Mucosa of descending colon (tissue), 3 donors: ENCODE results near the gene TCF4. TPM values are rescaled to one million over a fixed set of nuclear protein-coding genes. Genes with fewer than 3 reads are reported as not detected.

ENCODE experiments used
- ATAC-seq: fragments of 200-7000 bp; cut with Tn5 transposase; one replicate; pipeline ENCODE4 v1.9.1; 2020; ENCODE audit warnings: mild to moderate bottlenecking, moderate library complexity
- DNase-seq, 3 donors: peaks; one replicate each; pipeline ENCODE4 v3.0.0-alpha.2; 2020
- H3K36me3 ChIP-seq: fragments of 200-600 bp; one replicate; pipeline ENCODE4 v1.8.0; 2021; ENCODE audit warnings: low read depth, mild to moderate bottlenecking
- H3K4me1 ChIP-seq: fragments of 200-600 bp; one replicate; pipeline ENCODE4 v1.8.0; 2021; ENCODE audit warnings: low read depth, mild to moderate bottlenecking
- H3K4me3 ChIP-seq: fragments of 200-600 bp; one replicate; pipeline ENCODE4 v1.8.0; 2021; ENCODE audit warnings: mild to moderate bottlenecking
- H3K9me3 ChIP-seq: fragments of 200-600 bp; one replicate; pipeline ENCODE4 v1.8.0; 2021; ENCODE audit warnings: mild to moderate bottlenecking
- CTCF ChIP-seq: fragments of 200-600 bp; IDR thresholded peaks from one replicate; pipeline ENCODE4 v1.8.0; 2022; ENCODE audit warnings: antibody characterized with exemption, mild to moderate bottlenecking
- intact Hi-C, 2 donors: fragments of 100-400 bp; cut with DNase I in 1 of 2; cut with micrococcal nuclease in 1 of 2; formaldehyde crosslinking; loops; one replicate each; pipeline versions ENCODE4 v1.11.0 to v1.11.1; 2022; cut with DNase I, micrococcal nuclease
- total RNA-seq, 3 donors: library from RNA; stranded (reverse); fragmentation: NEBNext Ultra II Directional in 2 of 3; extraction: Animal tissue kit (Norgen Biotek cat#: 25700) in 2 of 3; gene quantifications; one replicate each; pipeline versions ENCODE4 v1.2.1 to v1.2.4, GENCODE V29; 2021 to 2023
- donor health status: DM: no; HTN: no; CAD: no; lungs with moderate emphysema.
- donor health status: DM: no; HTN: no; CAD: no.
- donor health status: DM: no; HTN: yes; CAD: no.

TCF4 gene
- total RNA-seq, 3 donors from 2014 or later: 20.7 to 88.2 (median 24.6) TPM

DNA sequence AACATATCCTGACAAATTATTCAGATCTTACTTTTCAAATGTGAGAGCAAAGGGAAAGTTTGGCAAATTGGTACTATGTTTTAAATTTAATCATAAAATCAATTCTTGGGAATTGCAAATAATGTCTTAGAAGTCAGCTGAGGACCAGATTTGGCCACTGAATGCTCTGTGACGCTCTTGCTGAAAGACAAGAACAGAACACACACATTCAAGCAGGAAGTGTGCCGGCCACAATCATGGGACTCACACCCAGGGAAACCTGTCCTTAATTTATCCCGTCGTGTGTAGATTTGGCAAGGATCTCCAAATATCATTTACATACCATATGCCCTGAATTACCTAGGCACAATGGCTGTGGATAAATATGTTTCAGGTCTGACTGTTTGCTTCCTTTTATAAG is 253.1 kb downstream of the TCF4 start:
- intact Hi-C loops: no loop called here
- Histone ChIP-seq H3K36me3 (no peaks in the 10 kb centered on the region), H3K4me3 (no peak overlapping the region), H3K4me1 (no peaks in the 10 kb centered on the region), H3K9me3 (no peaks in the 10 kb centered on the region)
- DNase-seq (peak in 2 of 3 donors; percentile 29 to 40), ATAC-seq (no peak)
- no peak for TF ChIP-seq CTCF

- no peak for DNase-seq
- H3K36me3 ChIP-seq: no peaks in the 10 kb centered on the region
- H3K4me3 ChIP-seq: no peak overlapping the region
- intact Hi-C loops: no loop called here
- no peak for ATAC-seq
- H3K4me1 ChIP-seq: no peaks in the 10 kb centered on the region
- no peak for TF ChIP-seq CTCF
- no peaks in the 10 kb centered on the region for H3K9me3 ChIP-seq
These were observed 256.7 kb downstream of the TCF4 start for GRCh38 chr18:55331301-55331700.

- H3K9me3 ChIP-seq: no peaks in the 10 kb centered on the region
- no peak overlapping the region for H3K4me3 ChIP-seq
- TF ChIP-seq CTCF: no peak
- no peak for DNase-seq
- no peaks in the 10 kb centered on the region for H3K36me3 ChIP-seq
- intact Hi-C loops: no loop called here
- H3K4me1 ChIP-seq: no peaks in the 10 kb centered on the region
- ATAC-seq: no peak
These were observed 259.7 kb downstream of the TCF4 start for GRCh38 chr18:55328301-55328700.

- H3K9me3 ChIP-seq: no peaks in the 10 kb centered on the region
- DNase-seq (no peak), ATAC-seq (no peak)
- H3K4me3 ChIP-seq: no peak overlapping the region
- intact Hi-C loops: no loop called here
- TF ChIP-seq CTCF: no peak
- H3K36me3 ChIP-seq: no peaks in the 10 kb centered on the region
- H3K4me1 ChIP-seq: no peaks in the 10 kb centered on the region
These were observed 260.5 kb downstream of the TCF4 start for GRCh38 chr18:55327454-55327853.

DNA sequence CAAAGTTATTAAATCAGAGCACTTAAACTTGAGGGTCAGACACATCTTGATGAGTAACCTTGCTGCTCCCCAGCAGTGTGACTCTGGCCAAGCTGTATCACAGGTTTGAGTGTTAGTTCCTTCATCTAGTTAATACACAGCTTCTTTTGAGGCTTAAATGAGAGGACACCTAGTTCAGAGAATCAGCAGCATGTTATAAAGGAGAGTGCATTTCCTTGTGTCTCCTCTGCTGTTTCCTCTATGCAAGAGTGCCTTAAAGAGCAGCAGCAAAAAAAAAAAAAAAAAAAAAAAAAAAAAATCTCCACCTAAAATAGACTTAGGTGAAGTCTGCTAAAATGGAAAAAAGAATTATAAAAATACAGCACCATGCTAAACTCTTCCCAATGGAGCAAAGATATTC is 261.9 kb downstream of the TCF4 start:
- ATAC-seq (no peak), DNase-seq (no peak)
- no peaks in the 10 kb centered on the region for H3K36me3 ChIP-seq
- no peak for TF ChIP-seq CTCF
- no peaks in the 10 kb centered on the region for H3K9me3 ChIP-seq
- no peak overlapping the region for H3K4me3 ChIP-seq
- H3K4me1 ChIP-seq: no peaks in the 10 kb centered on the region
- intact Hi-C loops: no loop called here

- TF ChIP-seq CTCF: no peak
- ATAC-seq: no peak
- no peaks in the 10 kb centered on the region for H3K9me3 ChIP-seq
- intact Hi-C loops: no loop called here
- H3K4me1 ChIP-seq: no peaks in the 10 kb centered on the region
- no peak for DNase-seq
- no peaks in the 10 kb centered on the region for H3K36me3 ChIP-seq
- H3K4me3 ChIP-seq: no peak overlapping the region
These were observed 263.8 kb downstream of the TCF4 start for GRCh38 chr18:55324166-55324565.
